ENCODE results near the gene FAM161A. TPM values are rescaled to one million over a fixed set of nuclear protein-coding genes. Genes with fewer than 3 reads are reported as not detected.
"Not testable (repeated sequence)": the region's sequence is repeated elsewhere in the genome, so short reads cannot be mapped to it uniquely, and the experiment has no call there.

FAM161A gene
- total and polyA plus RNA-seq, 3 donors from 2014 or later: 13.3 to 24.7 (median 18.2) TPM

GRCh38 chr2:61877571-61878245, 23.8 kb upstream of the FAM161A start:
- DNase-seq: no peak
- Histone ChIP-seq H3K27ac (no peak overlapping the region), H3K36me3 (ENCODE audit: low read depth, missing control alignments) (no peaks in the 10 kb centered on the region), H3K27me3 (no peaks in the 10 kb centered on the region), H3K4me3 (no peak overlapping the region), H3K4me1 (no peaks in the 10 kb centered on the region), H3K9me3 (no peaks in the 10 kb centered on the region)
- TF ChIP-seq, protein P1, sequence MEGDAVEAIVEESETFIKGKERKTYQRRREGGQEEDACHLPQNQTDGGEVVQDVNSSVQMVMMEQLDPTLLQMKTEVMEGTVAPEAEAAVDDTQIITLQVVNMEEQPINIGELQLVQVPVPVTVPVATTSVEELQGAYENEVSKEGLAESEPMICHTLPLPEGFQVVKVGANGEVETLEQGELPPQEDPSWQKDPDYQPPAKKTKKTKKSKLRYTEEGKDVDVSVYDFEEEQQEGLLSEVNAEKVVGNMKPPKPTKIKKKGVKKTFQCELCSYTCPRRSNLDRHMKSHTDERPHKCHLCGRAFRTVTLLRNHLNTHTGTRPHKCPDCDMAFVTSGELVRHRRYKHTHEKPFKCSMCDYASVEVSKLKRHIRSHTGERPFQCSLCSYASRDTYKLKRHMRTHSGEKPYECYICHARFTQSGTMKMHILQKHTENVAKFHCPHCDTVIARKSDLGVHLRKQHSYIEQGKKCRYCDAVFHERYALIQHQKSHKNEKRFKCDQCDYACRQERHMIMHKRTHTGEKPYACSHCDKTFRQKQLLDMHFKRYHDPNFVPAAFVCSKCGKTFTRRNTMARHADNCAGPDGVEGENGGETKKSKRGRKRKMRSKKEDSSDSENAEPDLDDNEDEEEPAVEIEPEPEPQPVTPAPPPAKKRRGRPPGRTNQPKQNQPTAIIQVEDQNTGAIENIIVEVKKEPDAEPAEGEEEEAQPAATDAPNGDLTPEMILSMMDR (IDR thresholded peaks at IDR 0.05): no peak
- no peak for TF ChIP-seq POLR2A (IDR thresholded peaks at IDR 0.05)
- intact Hi-C loops (cut with DNase I; ENCODE audit: low total_unique reads): no loop called here
- 94 to 95% methylated on average over 4 of the region's 4 CpGs for WGBS, 2 donors

DNA sequence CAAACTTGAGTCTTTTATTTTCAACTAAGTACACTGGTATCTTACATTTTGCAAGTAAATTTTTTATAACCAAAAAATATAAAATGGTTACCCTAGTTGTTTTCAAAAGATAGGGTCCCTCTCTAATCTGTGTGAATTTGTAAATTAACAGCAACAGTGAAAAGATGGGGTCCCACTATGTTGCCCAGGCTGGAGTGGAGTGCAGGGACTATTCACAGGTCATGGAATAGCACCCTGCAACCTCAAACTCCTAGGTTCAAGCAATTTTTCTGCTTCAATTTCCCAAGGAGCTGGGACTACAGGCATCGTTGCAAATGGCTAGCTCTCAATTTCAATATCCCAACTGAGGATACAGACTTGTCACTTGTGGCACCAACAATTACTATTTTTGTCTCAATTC, 22.5 kb upstream of the FAM161A start:
- TF ChIP-seq, protein P1 (IDR thresholded peaks at IDR 0.05): no peak
- no peak for TF ChIP-seq POLR2A (IDR thresholded peaks at IDR 0.05)
- Histone ChIP-seq H3K27ac (no peak overlapping the region), H3K4me1 (no peaks in the 10 kb centered on the region), H3K36me3 (ENCODE audit: low read depth, missing control alignments) (no peaks in the 10 kb centered on the region), H3K27me3 (no peaks in the 10 kb centered on the region), H3K9me3 (no peaks in the 10 kb centered on the region), H3K4me3 (no peak overlapping the region)
- intact Hi-C loops (cut with DNase I; ENCODE audit: low total_unique reads): no loop called here
- no peak for DNase-seq
- WGBS, 2 donors: 91 to 92% methylated on average over 1 of the region's 1 CpG

- DNase-seq; H3K27ac ChIP-seq; intact Hi-C loops (cut with DNase I; ENCODE audit: low total_unique reads); H3K36me3 ChIP-seq (ENCODE audit: low read depth, missing control alignments); H3K27me3 ChIP-seq; H3K9me3 ChIP-seq; H3K4me1 ChIP-seq; H3K4me3 ChIP-seq: not testable (repeated sequence)
- WGBS, 2 donors: 94 to 96% methylated on average over 14 of the region's 14 CpGs
These were observed 12.7 kb upstream of the FAM161A start for GRCh38 chr2:61866482-61867089.

DNA sequence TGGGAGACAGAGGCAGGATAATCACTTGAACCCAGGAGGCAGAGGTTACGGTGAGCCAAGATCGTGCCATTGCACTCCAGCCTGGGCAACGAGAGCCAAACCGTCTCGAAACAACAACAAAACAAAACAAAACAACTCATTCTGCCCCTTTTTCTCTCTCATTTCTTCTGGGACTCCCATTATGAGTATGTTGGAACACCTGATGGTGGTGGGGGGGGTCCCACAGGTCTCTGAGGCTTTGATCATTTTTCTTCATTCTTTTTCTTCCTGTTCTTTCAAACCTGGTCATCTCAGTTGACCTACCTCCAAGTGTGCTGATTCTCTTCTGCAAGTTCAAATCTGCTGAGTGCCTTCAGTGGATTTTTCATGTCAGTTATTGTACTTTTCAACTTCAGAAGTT, 8.2 kb upstream of the FAM161A start:
- H3K36me3 ChIP-seq (ENCODE audit: low read depth, missing control alignments): no peaks in the 10 kb centered on the region
- H3K9me3 ChIP-seq: no peaks in the 10 kb centered on the region
- 95 to 97% methylated on average over 5 of the region's 5 CpGs for WGBS, 2 donors
- no peak overlapping the region for H3K27ac ChIP-seq
- intact Hi-C loops (cut with DNase I; ENCODE audit: low total_unique reads): no loop called here
- DNase-seq: no peak
- no peaks in the 10 kb centered on the region for H3K27me3 ChIP-seq
- H3K4me3 ChIP-seq: no peak overlapping the region
- no peaks in the 10 kb centered on the region for H3K4me1 ChIP-seq
- TF ChIP-seq, protein P1 (IDR thresholded peaks at IDR 0.05): no peak
- TF ChIP-seq POLR2A (IDR thresholded peaks at IDR 0.05): no peak

GRCh38 chr2:61857224-61857623, 3.4 kb upstream of the FAM161A start:
- H3K4me3 ChIP-seq: no peak overlapping the region
- H3K27ac ChIP-seq: no peak overlapping the region
- no peaks in the 10 kb centered on the region for H3K36me3 ChIP-seq (ENCODE audit: low read depth, missing control alignments)
- DNase-seq: no peak
- no peaks in the 10 kb centered on the region for H3K27me3 ChIP-seq
- intact Hi-C loops (cut with DNase I; ENCODE audit: low total_unique reads): loop anchor here (10.0 kb wide), 1 partner anchor 92 kb away; no protein-coding TSS in a partner anchor
- H3K4me1 ChIP-seq: peaks cover 4% of the 10 kb centered on the region
- H3K9me3 ChIP-seq: no peaks in the 10 kb centered on the region
- TF ChIP-seq POLR2A (IDR thresholded peaks at IDR 0.05): no peak
- TF ChIP-seq, protein P1 (IDR thresholded peaks at IDR 0.05): no peak
- 71 to 75% methylated on average over 3 of the region's 3 CpGs for WGBS, 2 donors

Measured in testis (tissue), 3 donors.